ENCODE results near the gene POP4.

The POP4 gene

GRCh38 chr19:29612121-29612520 lies 6.0 kb downstream of the POP4 start:
- H3K36me3 ChIP-seq (ENCODE audit: control insufficient read depth in 2 of 2, insufficient read depth in 1 of 2, low read length in 2 of 2) = peaks cover 77 to 80% of the 10 kb centered on the region in 2 experiments
- POLR2A ChIA-PET = interaction anchor here (0.6 to 3.6 kb wide), 6 partner anchors 10 to 104 kb away, joined by 3 to 40 read pairs (median 4); partner anchors contain the start of gene C19orf12
- CTCF ChIA-PET = interaction anchor here (0.6 to 8.4 kb wide), 16 partner anchors 10 to 158 kb away, joined by 3 to 299 read pairs (median 20); partner anchors contain the start of genes C19orf12 and PLEKHF1

GRCh38 chr19:29612801-29613595 lies 6.9 kb downstream of the POP4 start:
- CTCF ChIA-PET = interaction anchor here (2.9 to 8.4 kb wide), 5 partner anchors 10 to 101 kb away, joined by 8 to 299 read pairs (median 105); partner anchors contain the start of genes C19orf12 and PLEKHF1
- Histone ChIP-seq H3K4me3 (ENCODE audit: low read depth, low read length) (no peak overlapping the region), H3K36me3 (ENCODE audit: control insufficient read depth in 2 of 2, insufficient read depth in 1 of 2, low read length in 2 of 2) (peaks cover 73 to 80% of the 10 kb centered on the region in 2 experiments), H3K27ac (ENCODE audit: extremely low read depth, low read depth, low read length) (no peak overlapping the region), H3K9me3 (ENCODE audit: control insufficient read depth, insufficient read depth, low read depth, low read length) (no peaks in the 10 kb centered on the region), H3K4me1 (ENCODE audit: control insufficient read depth, insufficient read depth, low read length) (no peaks in the 10 kb centered on the region)
- POLR2A ChIA-PET = interaction anchor here (0.6 to 1.0 kb wide), 3 partner anchors 9 to 101 kb away, joined by 3 read pairs; partner anchors contain the start of gene C19orf12
- TF ChIP-seq ZNF776 (tag by site-specific recombination; IDR thresholded peaks at IDR 0.05; ENCODE audit: borderline replicate concordance) (no peak), GLIS1 (tag by site-specific recombination; IDR thresholded peaks at IDR 0.05) (no peak), ZNF596 (tag by site-specific recombination; IDR thresholded peaks at IDR 0.05) (no peak), ZNF274 (IDR thresholded peaks at IDR 0.05; ENCODE audit: low read length) (no peak), ZNF274 (tag by site-specific recombination; IDR thresholded peaks at IDR 0.05; ENCODE audit: borderline replicate concordance) (no peak), KLF8 (tag by site-specific recombination; IDR thresholded peaks at IDR 0.05) (no peak), BCL11A (tag by site-specific recombination; IDR thresholded peaks at IDR 0.05; ENCODE audit: low read depth) (no peak), ZNF664 (tag by site-specific recombination; IDR thresholded peaks at IDR 0.05) (no peak), ZNF544 (tag by site-specific recombination; IDR thresholded peaks at IDR 0.05) (no peak), SP7 (tag by site-specific recombination; IDR thresholded peaks at IDR 0.05) (no peak), ZNF37A (tag by site-specific recombination; IDR thresholded peaks at IDR 0.05) (no peak), SP3 (tag by site-specific recombination; IDR thresholded peaks at IDR 0.05) (no peak), ZNF280D (tag by site-specific recombination; IDR thresholded peaks at IDR 0.05) (no peak), ZNF404 (tag by site-specific recombination; IDR thresholded peaks at IDR 0.05) (no peak), TSHZ1 (tag by site-specific recombination; IDR thresholded peaks at IDR 0.05; ENCODE audit: borderline replicate concordance) (no peak), GLI2 (tag by site-specific recombination; IDR thresholded peaks at IDR 0.05; ENCODE audit: borderline replicate concordance, low read depth) (no peak), ZNF843 (tag by site-specific recombination; IDR thresholded peaks at IDR 0.05) (no peak), ZXDB (tag by site-specific recombination; IDR thresholded peaks at IDR 0.05) (no peak), ZNF830 (tag by site-specific recombination; IDR thresholded peaks at IDR 0.05; ENCODE audit: low read depth) (no peak), EGR2 (tag by site-specific recombination; IDR thresholded peaks at IDR 0.05; ENCODE audit: low read depth) (no peak), ZNF645 (tag by site-specific recombination; IDR thresholded peaks at IDR 0.05) (no peak)

More at GRCh38 chr19:29612121-29612520, 6.0 kb downstream of the POP4 start:
- H3K9me3 ChIP-seq (ENCODE audit: control insufficient read depth, insufficient read depth, low read depth, low read length) = no peaks in the 10 kb centered on the region
- TF ChIP-seq MEIS1 (CRISPR knock-in tag; IDR thresholded peaks at IDR 0.05; ENCODE audit: borderline replicate concordance) (no peak), ZNF23 (tag by site-specific recombination; IDR thresholded peaks at IDR 0.05; ENCODE audit: borderline replicate concordance) (no peak), KLF1 (tag by site-specific recombination; IDR thresholded peaks at IDR 0.05) (no peak)
- peaks cover 1% of the 10 kb centered on the region for H3K4me1 ChIP-seq (ENCODE audit: control insufficient read depth, insufficient read depth, low read length)
- H3K4me3 ChIP-seq (ENCODE audit: low read depth, low read length) = no peak overlapping the region
- no peak overlapping the region for H3K27ac ChIP-seq (ENCODE audit: extremely low read depth, low read depth, low read length)

Data from HEK293 (cell line).